Esophagus mucosa (tissue), 1 donor: ENCODE measurements around the gene IL15RA. TPM values are rescaled to one million over a fixed set of nuclear protein-coding genes. Genes with fewer than 3 reads are reported as not detected.
"Not testable (repeated sequence)": the region's sequence is repeated elsewhere in the genome, so short reads cannot be mapped to it uniquely, and the experiment has no call there.

Experiments
- ATAC-seq: fragments of 200-7000 bp; cut with Tn5 transposase; one replicate; pipeline ENCODE4 v1.9.1; 2020
- total RNA-seq: library from RNA; stranded (reverse); gene quantifications from one replicate; pipeline ENCODE4 v1.2.4, GENCODE V29; 2023
- donor health status: DM: yes; HTN: yes; CAD: no.

The IL15RA gene
- total RNA-seq, 1 donor from 2014 or later: 5.2 TPM

DNA sequence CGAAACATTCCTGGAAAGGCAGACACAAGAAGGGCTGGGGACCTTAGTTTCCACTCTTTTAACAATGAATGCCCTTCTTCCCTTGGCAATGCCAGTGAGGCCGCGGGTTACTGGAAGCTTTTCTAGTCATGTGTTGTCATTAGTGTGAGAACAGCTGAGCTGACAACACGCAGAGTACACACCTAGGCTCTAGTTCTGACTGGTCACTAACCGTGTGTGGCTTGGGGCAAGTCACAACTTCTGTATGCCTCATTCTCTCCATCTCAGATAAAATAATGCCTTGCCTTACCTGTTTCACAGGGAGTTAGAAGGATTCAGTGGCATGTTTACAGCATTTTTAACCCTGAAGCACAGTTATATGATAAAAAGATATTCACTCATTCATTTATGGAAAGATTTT is 55.6 kb downstream of the IL15RA start:
- ATAC-seq: peak; percentile 96

DNA sequence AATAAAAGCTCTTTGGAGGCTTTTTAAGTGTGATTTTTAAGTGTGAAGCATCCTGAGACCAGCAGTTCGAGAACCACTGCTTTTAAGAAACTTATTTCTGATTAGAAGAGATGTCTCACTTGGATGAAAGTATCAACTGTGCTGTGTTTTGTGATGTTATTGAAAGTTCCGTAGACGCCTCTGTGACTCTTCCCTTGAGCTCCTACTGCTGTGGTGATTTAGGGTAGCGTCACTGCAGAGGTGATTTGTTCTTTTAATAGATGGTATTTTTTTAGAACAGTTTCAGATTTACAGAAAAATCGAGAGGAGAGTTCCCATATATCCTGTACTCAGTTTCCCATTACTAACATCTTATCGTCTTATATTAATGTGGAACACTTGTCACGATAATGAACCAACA is 57.8 kb downstream of the IL15RA start:
- no peak for ATAC-seq

DNA sequence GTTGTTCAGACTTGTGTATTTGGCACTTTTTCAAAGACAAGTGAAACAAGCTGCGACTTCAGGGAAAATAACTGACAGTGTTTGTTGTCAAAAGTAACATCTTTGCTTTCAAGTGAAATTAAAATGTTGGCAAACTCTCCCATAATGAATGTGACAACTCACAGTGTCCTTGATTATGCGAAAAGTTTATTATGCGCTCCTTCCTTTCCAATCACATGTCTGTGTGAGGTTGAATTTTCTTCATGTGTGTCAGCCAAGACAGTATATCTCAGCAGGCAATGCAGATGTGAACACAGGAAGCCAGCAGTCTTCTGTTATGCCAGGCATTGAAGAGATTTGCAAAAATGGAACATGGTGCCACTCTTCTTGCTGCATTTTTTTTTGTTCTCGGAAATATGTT is 58.6 kb downstream of the IL15RA start:
- no peak for ATAC-seq

DNA sequence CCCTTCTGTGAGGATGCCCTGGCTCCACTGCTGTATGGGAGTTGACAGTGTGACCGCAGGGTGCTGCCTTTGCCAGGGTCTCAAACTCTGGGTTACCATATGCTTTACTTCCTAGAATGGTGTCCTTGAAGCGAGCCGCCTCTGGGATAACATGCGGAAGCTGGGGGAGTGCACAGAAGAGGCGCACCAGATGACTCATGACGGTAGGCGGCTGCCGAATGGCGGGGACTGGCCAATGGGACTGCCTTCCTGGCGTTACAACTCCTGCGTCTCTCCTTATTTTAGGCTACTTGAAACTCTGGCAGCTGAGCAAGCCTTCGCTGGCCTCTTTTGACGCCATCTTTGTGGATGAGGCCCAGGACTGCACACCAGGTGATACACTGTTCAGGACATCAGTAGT is 60.0 kb downstream of the IL15RA start:
- no peak for ATAC-seq

GRCh38 chr10:5915451-5915850 is 61.9 kb downstream of the IL15RA start:
- no peak for ATAC-seq

- no peak for ATAC-seq
Observed at GRCh38 chr10:5913736-5914135, 63.6 kb downstream of the IL15RA start.

- no peak for ATAC-seq
Observed at GRCh38 chr10:5911670-5912069, 65.7 kb downstream of the IL15RA start.

- ATAC-seq: no peak
Observed at GRCh38 chr10:5910323-5911100, 66.8 kb downstream of the IL15RA start.

GRCh38 chr10:5908676-5909075 is 68.7 kb downstream of the IL15RA start:
- ATAC-seq: not testable (repeated sequence)

DNA sequence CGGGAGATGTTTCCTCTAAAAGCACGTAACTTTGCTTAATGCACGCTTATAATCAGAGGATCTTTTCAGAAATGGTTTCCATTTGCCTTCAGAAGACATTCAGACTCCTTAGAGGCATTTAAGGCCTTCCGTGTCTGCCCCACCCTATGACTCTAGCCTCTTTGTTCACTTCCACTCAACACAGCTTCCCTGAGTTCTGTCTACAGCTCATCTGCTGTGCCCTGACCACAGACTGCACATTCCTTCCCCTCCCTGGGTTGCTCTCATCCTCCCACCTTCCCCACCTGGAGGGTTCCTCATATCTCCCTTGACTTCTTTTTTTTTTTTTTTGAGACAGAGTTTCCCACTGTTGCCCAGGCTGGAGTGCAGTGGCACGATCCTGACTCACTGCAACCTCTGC is 70.7 kb downstream of the IL15RA start:
- peak; percentile 91 for ATAC-seq

DNA sequence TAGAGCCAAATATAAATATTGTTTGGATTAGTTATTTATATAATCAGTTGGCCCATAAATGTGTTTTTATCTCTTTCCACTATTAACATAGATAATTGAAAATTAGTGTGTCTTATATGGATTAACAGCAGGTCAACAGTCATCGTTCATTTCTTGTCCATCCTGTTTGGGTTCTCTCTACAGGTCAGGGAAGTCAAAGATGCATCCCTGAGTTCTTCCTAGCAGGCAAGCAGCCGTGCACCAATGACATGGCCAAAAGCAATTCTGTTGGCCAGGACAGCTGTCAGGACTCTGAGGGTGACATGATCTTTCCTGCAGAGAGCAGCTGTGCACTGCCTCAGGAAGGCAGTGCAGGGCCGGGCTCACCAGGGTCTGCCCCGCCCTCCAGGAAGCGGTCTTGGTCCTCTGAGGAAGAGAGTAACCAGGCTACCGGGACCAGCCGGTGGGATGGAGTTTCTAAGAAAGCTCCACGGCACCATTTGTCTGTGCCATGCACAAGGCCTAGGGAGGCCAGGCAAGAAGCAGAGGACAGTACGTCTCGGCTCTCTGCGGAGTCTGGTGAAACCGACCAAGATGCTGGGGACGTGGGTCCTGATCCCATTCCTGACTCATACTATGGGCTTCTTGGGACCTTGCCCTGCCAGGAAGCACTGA is 71.4 kb downstream of the IL15RA start:
- ATAC-seq: peak; percentile 68

- ATAC-seq: no peak
Observed at GRCh38 chr10:5904227-5904626, 73.1 kb downstream of the IL15RA start.

DNA sequence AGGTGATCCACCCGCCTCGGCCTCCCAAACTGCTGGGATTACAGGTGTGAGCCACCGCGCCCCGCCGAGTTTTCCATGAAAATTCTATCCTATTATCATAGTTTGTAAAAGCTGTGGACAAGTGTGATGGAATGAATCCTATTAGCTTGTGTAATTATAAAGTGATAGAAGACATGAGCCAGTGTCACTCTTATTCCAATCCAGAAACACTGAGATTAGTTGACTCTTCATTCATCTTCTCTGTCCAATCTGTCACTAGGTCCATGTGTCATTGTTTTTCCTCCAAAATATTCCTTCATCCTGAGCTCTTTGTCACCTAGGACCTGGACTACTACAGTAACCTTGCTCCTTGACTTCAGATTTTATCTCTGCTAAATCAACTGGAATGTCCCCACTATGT is 73.8 kb downstream of the IL15RA start:
- ATAC-seq: no peak

- no peak for ATAC-seq
Observed at GRCh38 chr10:5902511-5903274, 74.7 kb downstream of the IL15RA start.

Other genes starting within 250 kb of the IL15RA start
- gene GDI2, start 164.1 kb downstream of the IL15RA start, total RNA-seq: 164 TPM
- 5.2 TPM for gene ANKRD16, start 87.7 kb downstream of the IL15RA start, total RNA-seq
- gene FBH1, start 87.3 kb downstream of the IL15RA start, total RNA-seq: 35.3 TPM
- gene IL2RA, start 84.8 kb upstream of the IL15RA start, total RNA-seq: 1.4 TPM
- 57.5 TPM for gene RBM17, start 111.5 kb upstream of the IL15RA start, total RNA-seq
- 48.2 TPM for gene PFKFB3, start 225.4 kb upstream of the IL15RA start, total RNA-seq